Endometrium (tissue), 2 donors: ENCODE data around the gene RGS3.
"Not testable (repeated sequence)": the region's sequence is repeated elsewhere in the genome, so short reads cannot be mapped to it uniquely, and the experiment has no call there.

ENCODE experiments used
- FAIRE-seq: peaks from 2 replicates; lab custom pipeline; 2012; peaks lifted over from hg19 to GRCh38; lab: Jason Lieb, UNC
- donor health status: control.
- donor health status: control.

Gene RGS3

DNA sequence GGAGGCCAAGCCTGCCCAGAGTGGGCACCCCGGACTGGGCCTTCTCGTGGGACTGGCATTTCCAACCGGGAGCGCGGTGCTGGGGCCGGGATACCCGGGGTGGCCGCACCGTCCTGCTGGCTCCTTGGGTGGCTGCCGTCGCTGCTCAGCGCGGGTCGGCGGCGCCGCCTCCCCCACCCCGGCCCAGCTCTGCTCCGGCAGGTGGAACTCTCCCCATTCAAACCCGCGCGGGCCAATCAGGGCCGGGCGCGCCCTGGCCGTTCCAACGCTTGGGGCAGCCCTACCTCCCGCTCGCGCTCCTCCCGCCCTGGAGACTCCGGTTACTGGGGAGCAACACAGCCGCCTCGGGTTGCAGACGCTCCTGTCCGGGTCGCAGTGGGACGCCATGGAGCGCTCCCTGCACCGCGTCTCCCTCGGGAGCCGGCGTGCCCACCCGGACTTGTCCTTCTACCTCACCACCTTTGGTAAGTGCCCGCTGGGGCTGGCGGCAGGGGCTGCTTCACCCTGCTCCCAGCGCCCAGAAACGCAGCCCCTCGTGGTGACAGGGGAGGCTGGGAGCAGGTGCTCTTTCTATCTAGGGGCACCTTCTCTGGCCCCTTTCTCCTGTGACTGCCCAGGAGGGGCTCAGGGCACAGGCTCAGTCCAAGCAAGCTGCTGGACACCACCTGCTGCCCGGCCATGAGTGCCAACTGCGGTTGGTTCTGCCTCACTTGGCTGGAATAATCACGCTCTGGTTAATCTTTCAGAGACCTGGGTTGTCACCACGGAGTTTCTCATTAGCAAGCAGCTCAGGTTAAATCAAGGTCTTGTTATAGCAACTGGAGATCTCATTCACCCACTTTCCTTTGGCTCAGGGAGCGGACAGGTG is at the start of gene RGS3:
Gene RGS3, plus strand, starts transcription at position 310 of the 868 bp plus-strand sequence. Its CDS starts 76 bp downstream, at position 386.
- no peak for FAIRE-seq

DNA sequence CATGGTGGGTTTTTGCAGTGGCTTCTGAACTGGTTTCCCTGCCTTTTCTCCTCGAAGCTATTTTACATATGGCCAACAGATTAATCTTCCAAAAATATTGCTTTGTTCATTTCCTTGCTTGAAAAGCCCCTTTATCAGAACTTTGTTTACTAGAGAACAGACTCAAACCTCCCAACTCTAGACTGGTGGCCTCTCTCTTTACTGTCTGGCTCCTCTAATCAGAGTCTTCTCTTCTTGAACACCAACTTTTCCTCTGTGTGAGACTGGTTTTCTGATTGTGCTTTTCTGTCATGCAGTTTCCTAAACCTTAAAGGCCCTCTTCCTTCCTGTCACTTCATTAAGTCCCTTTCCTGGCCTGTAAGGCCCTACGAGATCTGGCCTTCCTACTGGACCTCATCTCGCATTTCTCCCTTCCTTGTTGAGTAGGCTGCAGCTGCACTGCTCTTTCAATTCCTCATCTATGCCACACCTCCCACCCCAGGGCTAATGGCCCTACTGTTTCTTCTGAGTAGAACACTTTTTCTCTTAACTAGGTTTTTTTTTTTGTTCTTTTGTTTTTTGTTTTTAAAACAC is 47.3 kb upstream of the RGS3 start:
- FAIRE-seq = no peak

DNA sequence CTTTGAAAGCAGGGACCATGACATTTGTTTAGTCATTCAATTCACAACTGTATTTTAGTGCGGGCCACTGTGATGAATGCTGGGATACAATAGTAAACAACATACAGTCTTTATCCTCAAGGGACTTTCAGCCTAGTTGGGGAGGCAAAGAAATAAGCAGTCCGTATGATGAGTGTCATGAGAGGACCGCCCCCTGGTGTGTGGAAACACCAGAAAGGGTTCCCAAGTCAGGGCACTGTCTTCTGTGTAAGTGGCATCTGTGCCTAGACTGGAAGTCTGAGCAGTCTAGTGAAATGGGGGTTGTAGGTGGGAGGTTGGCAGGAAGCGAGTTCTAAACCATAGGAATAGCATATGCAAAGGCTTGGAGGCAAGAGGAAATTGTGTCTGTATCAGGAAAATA is 46.2 kb upstream of the RGS3 start:
- no peak for FAIRE-seq

DNA sequence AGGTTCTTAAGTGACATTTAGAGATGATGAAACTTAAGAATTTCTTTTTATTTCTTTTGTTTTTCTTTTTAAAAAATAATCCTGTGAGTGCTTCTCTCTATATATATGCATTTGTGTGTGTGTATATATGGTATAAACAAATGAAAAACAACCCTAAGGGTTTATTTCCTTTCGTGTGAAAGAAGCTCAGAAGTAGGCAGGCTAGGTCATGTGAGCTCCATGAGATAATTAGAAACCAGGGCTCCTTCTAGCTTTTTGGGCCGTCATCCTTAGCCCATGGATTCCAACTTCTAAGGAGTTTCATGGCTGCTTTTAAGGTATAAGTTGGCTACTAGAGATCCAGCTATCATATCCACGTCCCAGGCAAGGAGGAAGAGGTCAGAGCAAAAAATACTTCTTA is 41.8 kb upstream of the RGS3 start:
- FAIRE-seq = no peak

DNA sequence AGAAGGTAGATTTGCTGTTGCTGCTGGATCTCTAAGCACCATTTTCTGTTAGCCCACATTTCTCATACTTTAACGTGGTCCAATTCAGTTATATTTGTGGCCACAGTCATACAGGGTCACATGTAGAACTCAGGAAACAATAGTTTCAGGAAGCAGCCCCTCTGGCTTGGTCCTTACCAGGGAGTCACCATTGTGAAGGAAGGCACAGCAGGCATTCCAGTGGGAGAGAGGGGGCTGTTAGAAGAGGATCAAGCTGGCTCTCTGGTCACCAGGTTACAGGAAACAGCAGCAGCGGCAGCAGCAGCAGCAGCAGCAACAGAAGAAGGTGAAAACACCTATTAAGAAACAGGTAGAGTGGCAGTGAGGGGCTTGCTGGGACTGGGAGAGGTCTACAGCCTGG is 38.5 kb upstream of the RGS3 start:
- no peak for FAIRE-seq

DNA sequence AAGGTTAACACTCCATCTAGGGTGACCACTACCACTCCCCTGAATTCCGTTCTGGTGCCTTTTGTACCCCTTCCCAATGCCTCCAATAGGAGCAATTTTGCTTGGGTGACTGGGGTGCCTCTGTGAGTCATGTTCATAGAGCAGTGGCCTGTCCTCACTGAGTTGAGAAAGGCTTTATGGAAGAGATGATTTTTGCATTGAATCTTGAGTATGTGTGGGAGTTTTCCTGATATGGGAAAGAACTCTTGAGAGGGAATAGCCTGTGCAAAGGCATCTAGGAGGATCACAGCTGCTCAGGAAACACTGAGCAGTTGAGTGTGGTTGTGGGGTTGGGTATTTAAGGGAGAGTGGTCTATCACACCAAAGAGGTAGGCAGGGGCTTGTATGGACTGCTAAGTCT is 36.8 kb upstream of the RGS3 start:
- no peak for FAIRE-seq

DNA sequence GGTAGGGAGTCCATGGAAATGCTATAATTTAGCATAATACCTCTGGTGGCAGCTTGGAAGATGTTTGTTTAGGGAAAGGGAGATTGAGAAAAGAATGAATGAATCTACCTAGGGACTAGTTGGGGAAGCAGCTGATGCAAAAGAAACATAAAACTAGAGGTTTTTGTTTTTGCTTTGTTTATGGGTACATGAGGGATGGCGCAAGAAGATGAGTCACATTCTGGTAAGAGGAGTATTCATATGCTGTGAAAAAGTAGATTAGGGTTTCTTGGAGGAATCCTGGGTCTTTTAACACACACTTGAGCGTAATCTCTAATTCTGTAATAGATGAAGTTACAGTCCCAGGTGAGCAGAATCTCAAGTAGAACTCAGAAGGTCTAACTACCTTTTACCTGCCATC is 35.9 kb upstream of the RGS3 start:
- no peak for FAIRE-seq

DNA sequence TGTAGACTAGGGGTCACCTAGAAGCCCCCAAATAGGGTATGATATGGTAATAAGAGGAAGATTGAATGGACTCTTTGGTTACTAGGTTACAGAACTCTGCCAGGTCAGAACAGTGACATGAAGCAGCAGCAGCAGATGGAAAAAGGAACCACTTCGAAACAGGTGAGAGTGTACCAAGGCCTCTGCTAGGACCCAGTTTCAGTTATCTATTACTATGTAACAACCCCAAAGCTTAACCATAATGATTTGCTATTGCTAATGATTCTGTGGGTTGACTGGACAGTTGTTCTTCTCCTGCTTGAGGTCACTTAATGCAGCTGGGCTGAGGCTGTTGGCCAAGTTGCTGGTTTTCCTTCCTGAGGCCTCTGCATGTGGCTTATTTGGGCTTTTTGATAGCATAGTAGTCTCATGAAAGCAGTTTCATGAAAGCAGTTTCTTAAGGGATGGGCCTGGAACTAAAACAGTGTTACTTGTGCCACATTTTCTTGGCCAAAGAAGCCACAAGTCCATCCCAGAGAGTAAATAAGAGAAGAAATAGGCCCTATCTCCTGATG is 35.4 kb upstream of the RGS3 start:
- FAIRE-seq = no peak

DNA sequence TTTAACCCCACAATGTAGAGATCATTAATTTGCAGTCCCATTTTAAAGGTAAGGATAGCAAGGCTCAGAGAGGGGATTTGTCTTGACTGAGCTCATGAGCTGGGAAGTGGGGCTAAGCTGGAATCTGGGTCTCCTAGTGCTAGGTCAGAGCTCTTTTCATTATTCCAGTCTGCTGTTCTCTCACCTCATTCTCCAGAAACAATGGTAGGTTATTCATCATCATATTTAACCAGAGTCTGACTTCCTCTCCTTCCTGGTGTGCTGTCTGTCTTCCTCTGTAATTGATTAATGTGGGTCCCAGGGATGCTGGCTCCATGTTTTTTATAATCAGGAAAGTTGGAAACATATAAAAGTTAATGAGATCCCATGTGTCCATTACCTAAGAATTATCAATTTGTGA is 32.3 kb upstream of the RGS3 start:
- no peak for FAIRE-seq

DNA sequence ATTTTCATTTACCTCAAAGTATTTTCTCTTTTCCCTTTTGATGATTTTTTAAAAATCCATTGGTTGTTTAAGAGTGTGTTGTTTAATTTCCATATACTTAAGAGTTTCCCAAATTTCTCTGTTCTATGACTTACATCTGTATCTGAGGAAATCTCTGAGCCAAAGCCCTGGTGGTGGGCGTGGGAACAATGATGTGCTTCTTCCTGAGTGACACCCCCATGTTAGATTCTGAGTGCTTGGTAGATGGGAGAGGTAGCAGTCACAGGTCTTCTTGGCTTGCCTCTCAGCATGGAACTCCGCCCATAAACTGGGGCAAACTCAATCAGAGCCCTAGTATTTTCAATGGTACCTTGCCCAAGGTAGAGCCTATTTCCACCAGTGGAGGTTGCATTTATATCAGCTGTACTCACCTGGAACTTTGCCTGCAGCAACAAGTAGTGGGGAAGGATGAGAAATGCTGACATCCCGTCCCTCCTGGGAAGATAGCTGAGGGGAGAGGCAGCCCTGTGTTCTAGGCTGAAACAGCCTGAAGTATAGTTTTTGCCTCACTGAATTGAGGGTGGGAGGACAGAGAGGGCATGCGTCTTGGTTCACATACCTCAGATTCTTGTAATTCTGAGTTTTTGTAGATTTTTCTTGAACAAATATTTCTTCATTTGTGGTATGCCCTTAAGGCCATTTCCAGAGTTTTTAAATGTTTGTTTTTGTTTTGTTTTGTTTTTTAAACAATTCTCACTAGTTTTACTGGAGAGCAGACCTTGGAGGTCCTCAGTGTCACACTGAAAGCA is 26.6 kb upstream of the RGS3 start:
- no peak for FAIRE-seq

DNA sequence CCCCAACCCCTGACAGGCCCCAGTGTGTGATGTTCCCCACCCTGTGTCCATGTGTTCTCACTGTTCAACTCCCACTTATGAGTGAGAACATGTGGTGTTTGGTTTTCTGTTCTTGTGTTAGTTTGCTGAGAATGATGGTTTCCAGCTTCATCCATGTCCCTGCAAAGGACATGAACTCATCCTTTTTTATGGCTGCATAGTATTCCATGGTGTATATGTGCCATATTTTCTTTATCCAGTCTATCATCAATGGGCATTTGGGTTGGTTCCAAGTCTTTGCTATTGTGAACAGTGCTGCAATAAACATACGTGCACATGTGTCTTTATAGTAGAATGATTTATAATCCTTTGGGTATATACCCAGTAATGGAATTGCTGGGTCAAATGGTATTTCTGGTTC is 25.8 kb upstream of the RGS3 start:
- not testable (repeated sequence) for FAIRE-seq

DNA sequence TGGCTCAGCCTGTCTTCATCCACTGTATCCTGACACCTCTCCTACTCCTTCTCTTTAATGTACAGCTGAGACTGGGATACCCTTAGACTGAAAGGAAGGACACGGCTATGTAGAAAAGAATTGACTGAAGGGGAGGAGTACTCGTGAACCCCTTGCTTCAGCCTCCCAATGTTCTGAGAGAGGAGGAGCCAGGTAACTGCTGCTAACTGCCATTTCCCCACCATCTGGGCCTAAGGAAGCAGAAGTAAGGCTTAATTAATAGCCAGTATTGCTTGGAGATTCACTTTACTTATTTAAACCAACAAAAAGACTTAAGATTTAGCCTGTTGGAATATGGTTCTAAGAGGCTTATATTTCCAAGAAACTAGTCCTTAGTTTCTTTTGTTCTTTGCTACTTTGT is 18.8 kb upstream of the RGS3 start:
- no peak for FAIRE-seq

DNA sequence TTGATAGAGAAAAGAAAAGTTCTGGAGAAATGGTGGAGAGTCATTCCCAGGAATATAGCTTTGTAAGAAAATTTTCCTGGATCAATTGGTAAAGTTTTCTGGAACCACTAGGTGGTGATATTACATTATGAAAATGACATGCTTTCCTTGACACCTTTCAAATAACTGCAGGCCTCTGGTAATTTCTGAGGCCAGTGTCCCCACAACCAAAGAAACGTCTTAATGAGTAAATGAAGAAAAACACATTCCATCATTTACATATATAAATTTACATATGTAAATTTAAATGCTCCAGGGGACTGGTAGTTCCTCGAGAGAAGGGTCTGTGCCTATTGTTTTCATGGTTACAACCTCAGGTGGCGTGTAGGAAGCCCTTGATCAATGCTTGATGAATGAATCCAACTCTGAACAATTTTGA is 17.2 kb upstream of the RGS3 start:
- FAIRE-seq = peak; percentile 92

DNA sequence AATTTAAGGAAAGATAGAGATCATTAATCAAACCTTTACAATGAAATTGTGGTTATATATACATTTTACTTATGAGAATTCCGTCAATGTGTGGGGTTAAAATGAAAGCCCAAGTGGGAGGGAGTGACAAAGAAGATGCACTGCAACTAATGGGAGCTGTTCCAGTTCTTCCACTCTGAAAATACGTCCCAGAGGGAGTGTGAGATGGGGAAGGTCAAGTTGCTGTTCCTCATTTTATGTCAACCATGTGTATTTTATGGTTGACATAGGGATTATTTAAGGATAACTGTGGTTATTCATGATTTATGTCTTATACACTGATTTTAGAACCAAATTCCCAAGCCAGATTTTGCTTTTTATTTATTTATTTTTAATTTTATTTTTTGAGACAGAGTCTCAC is 14.2 kb upstream of the RGS3 start:
- FAIRE-seq = no peak

DNA sequence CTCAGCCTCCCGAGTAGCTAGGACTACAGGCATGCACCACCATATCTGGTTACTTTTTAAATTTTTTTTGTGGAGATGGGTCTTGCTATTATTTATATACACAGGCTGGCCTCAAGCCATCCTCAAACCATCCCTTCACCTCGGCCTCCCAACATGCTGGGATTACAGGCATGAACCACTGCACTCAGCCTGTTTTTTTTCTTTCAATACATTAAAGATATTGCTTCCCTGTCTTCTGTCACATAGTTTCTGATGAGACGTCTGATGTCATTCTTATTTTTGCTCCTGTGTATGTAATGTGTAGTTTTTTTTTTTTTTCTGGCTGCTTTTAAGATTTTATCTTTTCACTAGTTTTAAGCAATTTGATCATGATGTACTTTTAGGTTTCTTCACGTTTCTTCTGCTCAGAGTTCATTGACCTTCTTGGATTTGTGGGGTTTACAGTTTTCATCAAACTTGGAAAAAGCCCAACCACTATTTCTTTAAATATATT is 11.4 kb upstream of the RGS3 start:
- no peak for FAIRE-seq

DNA sequence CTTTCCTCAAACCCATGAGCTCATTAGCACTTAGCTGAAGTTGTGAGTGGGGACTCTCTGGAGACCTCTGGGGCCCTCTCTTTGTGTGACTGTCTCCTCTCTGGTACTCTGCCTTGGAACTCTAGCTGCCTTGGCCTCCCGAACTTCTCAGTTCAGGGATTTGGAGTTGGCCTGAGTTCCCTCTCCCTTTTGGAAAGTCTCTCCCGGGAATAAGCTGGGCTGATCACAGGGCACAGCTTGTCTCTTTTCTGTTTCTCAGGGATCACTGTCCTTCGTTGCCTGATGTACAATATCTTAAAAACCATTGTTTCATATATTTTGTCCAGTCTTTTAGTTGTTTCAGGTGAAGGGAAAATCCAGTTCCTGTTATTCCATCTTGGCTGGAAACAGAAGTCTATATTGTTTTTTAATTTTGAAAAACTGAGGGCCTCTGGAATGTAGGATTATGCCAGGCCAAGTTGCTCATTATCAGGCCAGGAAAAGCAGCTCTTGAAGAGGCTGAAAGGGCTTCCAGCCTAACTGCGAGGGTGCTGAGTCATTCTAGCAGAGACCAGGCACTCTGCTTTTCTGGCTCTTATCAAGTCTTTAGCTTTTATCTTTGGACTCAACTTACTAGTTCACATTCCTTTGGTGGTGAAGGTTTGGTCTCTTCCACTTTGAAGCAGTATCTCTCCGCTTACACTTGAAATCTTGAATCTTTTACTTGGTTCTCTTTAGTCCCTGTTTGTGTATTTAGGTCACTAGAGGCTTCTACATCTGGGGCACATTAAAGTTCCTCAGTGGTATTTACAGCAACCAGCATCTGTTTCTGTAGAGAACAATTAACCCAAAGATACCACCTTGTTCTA is 8.4 kb upstream of the RGS3 start:
- no peak for FAIRE-seq

DNA sequence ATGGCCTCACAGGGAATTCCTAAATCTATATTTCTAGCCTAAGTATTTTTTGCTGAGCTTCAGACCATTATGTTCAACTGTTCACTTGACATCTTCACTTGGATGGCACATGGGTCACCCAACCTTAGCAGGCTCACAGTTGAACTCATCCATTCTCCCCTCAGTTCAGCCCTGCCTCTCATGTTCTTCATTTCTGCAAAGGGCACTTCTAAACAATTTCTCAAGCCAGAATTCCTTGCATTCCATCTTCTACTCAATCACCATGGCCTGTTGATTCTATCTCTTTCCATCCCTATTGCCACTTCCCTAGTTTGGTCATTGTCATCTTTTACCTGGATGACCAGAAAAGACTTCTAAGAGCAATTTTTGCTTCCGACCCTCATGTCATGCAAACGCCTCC is 7.3 kb upstream of the RGS3 start:
- no peak for FAIRE-seq

DNA sequence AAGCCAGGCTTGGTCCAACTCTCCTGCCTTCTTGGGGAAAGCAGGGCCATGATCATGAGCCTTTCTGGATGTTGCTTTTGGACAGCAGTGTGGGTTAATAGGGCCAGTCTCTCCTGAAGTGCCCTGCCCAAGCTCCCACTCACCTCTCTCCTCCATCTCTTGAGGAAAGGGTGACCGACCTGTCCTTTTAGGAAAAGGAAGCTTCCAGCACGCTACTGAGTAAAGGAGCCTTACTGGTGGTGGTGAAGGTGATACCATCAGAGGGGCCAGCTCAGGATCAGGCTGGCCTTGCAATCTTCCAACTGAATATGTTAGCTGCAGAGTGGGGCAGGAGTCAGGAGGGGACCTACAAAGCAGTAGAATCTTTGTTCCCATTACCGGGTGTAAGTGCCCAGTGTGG is 2.2 kb upstream of the RGS3 start:
- FAIRE-seq = no peak

DNA sequence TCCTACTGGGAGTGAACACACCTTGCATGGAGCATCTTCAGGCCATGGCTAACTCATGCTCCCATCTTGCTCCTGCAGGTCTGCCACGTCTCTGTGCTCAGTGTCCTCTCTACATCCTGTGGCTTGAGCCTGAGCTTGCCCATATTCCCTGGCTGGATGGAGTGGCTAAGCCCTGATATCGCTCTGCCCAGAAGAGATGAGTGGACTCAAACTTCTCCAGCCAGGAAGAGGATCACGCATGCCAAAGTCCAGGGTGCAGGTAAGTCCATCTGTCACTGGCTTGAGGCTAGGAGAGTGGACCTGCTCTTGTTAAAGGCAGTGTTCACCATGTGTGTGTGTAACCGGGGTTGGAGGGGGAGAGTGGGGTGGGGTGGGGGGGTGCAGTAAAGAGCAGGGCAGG is 1.6 kb upstream of the RGS3 start:
- FAIRE-seq = no peak

DNA sequence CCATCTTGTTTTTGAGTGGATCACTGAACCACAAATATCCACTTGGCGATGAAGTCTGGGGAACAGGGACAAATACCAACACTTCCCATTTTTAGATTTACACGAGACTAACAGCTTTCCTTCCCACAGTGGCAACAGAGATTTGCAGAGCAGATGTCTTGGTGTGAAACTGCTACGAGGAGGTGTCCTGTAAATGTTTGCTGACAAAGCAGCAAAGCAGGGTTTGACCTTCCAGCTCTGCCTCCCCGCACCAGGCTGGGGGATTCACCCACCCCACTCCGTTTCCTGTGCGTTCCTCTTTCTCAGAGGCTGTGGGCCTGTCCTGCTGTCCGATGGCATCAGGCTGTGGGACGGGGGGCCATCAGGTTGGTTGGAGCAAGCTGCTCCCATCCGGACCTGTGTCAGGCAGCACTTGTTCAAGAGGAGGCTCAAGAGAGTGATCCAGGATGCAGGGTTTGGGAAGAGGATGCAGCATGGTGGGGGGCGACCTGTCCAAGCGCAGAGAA is 693 bp upstream of the RGS3 start:
- FAIRE-seq = no peak

DNA sequence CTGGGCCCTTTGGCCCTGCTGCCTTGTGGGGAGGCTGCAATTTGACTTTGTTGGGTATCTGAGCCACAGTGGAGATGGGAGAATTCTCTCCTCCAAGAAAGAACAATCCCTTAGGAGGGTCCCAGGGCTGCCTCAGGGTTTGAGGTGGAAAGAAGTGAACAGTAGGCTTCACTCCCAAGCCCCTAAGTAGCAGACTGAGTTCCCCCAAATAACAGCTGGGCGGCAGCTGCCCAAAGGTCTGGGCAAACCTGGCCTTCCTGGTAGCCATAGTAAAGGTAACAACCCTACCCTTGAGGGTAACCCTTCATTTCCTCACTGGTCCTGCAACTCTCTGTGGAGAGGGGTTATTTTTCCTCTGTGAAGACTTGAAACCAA is 746 bp downstream of the RGS3 start:
- FAIRE-seq = no peak
